ENCODE data around the gene RBM7. TPM values are rescaled to one million over a fixed set of nuclear protein-coding genes. Genes with fewer than 3 reads are reported as not detected.

The RBM7 gene
- total and polyA plus RNA-seq, 2 of the 13 experiments (the other 11 are each of a cell fraction or from before 2014, with no cell fraction given): 30.5 to 32.3 TPM

- no peak overlapping the region for H3K4me3 ChIP-seq (replicated peaks in 1 of 3; ENCODE audit: insufficient read depth in 1 of 3, low read depth in 2 of 3, low read length in 3 of 3)
- ChIA-PET POLR2A (no interaction called here), CTCF (ENCODE audit: low intra/inter-chr PET ratio, low total read pairs) (no interaction called here)
- DNase-seq (ENCODE audit: low spot score) (no peak), ATAC-seq (no peak), FAIRE-seq (no peak)
- TF ChIP-seq ZKSCAN1 (IDR thresholded peaks at IDR 0.05; ENCODE audit: low read length) (no peak), TSC22D2 (CRISPR knock-in tag; IDR thresholded peaks at IDR 0.05; ENCODE audit: borderline replicate concordance) (no peak), ZNF713 (CRISPR knock-in tag; IDR thresholded peaks at IDR 0.05) (no peak), ZNF737 (CRISPR knock-in tag; IDR thresholded peaks at IDR 0.05; ENCODE audit: borderline replicate concordance) (no peak)
- H3K79me2 ChIP-seq (ENCODE audit: insufficient read depth, low read length): peaks cover 3% of the 10 kb centered on the region
- intact Hi-C loops (cut with micrococcal nuclease; ENCODE audit: unreplicated experiment) (no loop called here), in situ Hi-C loops (cut with HindIII; ENCODE audit: extremely low pct_ligation_motif_present, low pct_unique_long_range_greater_than_20kb) (no loop called here)
- H3K4me2 ChIP-seq (ENCODE audit: low read depth, low read length): no peak overlapping the region
- no peak overlapping the region for H3K9ac ChIP-seq (ENCODE audit: insufficient read depth, low read depth, low read length)
- no peaks in the 10 kb centered on the region for H3K4me1 ChIP-seq (ENCODE audit: insufficient read depth, low read length)
- no TSS peak for BruUV-seq (replicated peaks)
- no peaks in the 10 kb centered on the region for H3K9me3 ChIP-seq (ENCODE audit: low read length)
- H4K20me1 ChIP-seq (ENCODE audit: insufficient read depth, low read length): no peaks in the 10 kb centered on the region
- no peak overlapping the region for H2AFZ ChIP-seq (ENCODE audit: low read length)
- WGBS (ENCODE audit: low lambda C conversion rate): 97% methylated on average over 6 of the region's 6 CpGs
- H3K27me3 ChIP-seq (ENCODE audit: control insufficient read depth in 1 of 2, insufficient read depth in 2 of 2, low read length in 2 of 2): no peaks in the 10 kb centered on the region
- H3K27ac ChIP-seq (ENCODE audit: extremely low read length, insufficient read depth, low read length): no peak overlapping the region
- peaks cover 8 to 34% of the 10 kb centered on the region in 2 experiments; a peak in 4 of 5 replicates for H3K36me3 ChIP-seq (replicated peaks in 1 of 2; ENCODE audit: control insufficient read depth in 1 of 2, insufficient read depth in 2 of 2, low read length in 2 of 2)
These were observed 49.4 kb downstream of the RBM7 start for GRCh38 chr11:114449845-114450244.

GRCh38 chr11:114452399-114452798 lies 51.9 kb downstream of the RBM7 start:
- intact Hi-C loops (cut with micrococcal nuclease; ENCODE audit: unreplicated experiment): no loop called here
- in situ Hi-C loops (cut with HindIII; ENCODE audit: extremely low pct_ligation_motif_present, low pct_unique_long_range_greater_than_20kb): no loop called here
- 95% methylated on average over 3 of the region's 3 CpGs for WGBS (ENCODE audit: low lambda C conversion rate)
- Histone ChIP-seq H3K9ac (ENCODE audit: insufficient read depth, low read depth, low read length) (no peak overlapping the region), H3K4me2 (ENCODE audit: low read depth, low read length) (no peak overlapping the region), H3K4me3 (replicated peaks in 1 of 3; ENCODE audit: insufficient read depth in 1 of 3, low read depth in 2 of 3, low read length in 3 of 3) (no peak overlapping the region), H3K36me3 (replicated peaks in 1 of 2; ENCODE audit: control insufficient read depth in 1 of 2, insufficient read depth in 2 of 2, low read length in 2 of 2) (peaks cover under 1 to 34% of the 10 kb centered on the region in 2 experiments; a peak in 3 of 5 replicates), H3K27ac (ENCODE audit: extremely low read length, insufficient read depth, low read length) (no peak overlapping the region), H3K9me3 (ENCODE audit: low read length) (no peaks in the 10 kb centered on the region), H4K20me1 (ENCODE audit: insufficient read depth, low read length) (no peaks in the 10 kb centered on the region), H3K27me3 (ENCODE audit: control insufficient read depth in 1 of 2, insufficient read depth in 2 of 2, low read length in 2 of 2) (no peaks in the 10 kb centered on the region), H3K79me2 (ENCODE audit: insufficient read depth, low read length) (no peaks in the 10 kb centered on the region), H3K4me1 (ENCODE audit: insufficient read depth, low read length) (no peaks in the 10 kb centered on the region), H2AFZ (ENCODE audit: low read length) (no peak overlapping the region)
- POLR2A ChIA-PET: no interaction called here
- FAIRE-seq (no peak), ATAC-seq (no peak), DNase-seq (ENCODE audit: low spot score) (no peak)
- BruUV-seq (replicated peaks): no TSS peak
- TF ChIP-seq FOSL1 (CRISPR knock-in tag; IDR thresholded peaks at IDR 0.05; ENCODE audit: borderline replicate concordance): no peak
- CTCF ChIA-PET (ENCODE audit: low intra/inter-chr PET ratio, low total read pairs): no interaction called here

Other genes starting within 250 kb of the RBM7 start
- not detected in 2 replicates for gene NNMT, start 104.3 kb upstream of the RBM7 start, total RNA-seq (2016; rRNA removed; fragmentation: Illumina TruSeq; extraction: Trizol)
- gene NNMT, start 104.3 kb upstream of the RBM7 start, polyA plus RNA-seq (2011; rRNA removed): 0.13 TPM in 1 of 2 replicates, not detected in the other
- 7.1 and 9.4 TPM in 2 replicates for gene C11orf71, start 155 bp upstream of the RBM7 start, total RNA-seq (2016; rRNA removed; fragmentation: Illumina TruSeq; extraction: Trizol)
- gene C11orf71, start 155 bp upstream of the RBM7 start, polyA plus RNA-seq (2011; rRNA removed): 7.8 and 9.4 TPM in 2 replicates
- 104 and 111 TPM in 2 replicates for gene REXO2, start 38.8 kb downstream of the RBM7 start, total RNA-seq (2016; rRNA removed; fragmentation: Illumina TruSeq; extraction: Trizol)
- 79.6 and 95.6 TPM in 2 replicates for gene REXO2, start 38.8 kb downstream of the RBM7 start, polyA plus RNA-seq (2011; rRNA removed)
- gene NXPE1, start 159.2 kb downstream of the RBM7 start, total RNA-seq (2016; rRNA removed; fragmentation: Illumina TruSeq; extraction: Trizol): not detected in 2 replicates
- gene NXPE1, start 159.2 kb downstream of the RBM7 start, polyA plus RNA-seq (2011; rRNA removed): not detected in 2 replicates
- not detected in 2 replicates for gene NXPE4, start 195.1 kb downstream of the RBM7 start, total RNA-seq (2016; rRNA removed; fragmentation: Illumina TruSeq; extraction: Trizol)
- gene NXPE4, start 195.1 kb downstream of the RBM7 start, polyA plus RNA-seq (2011; rRNA removed): not detected in 2 replicates